GM18868 (cell line): ENCODE data around the gene PPP2R2D.
"Not testable (repeated sequence)": the region's sequence is repeated elsewhere in the genome, so short reads cannot be mapped to it uniquely, and the experiment has no call there.

Experiments used
- ATAC-seq: cut with Tn5 transposase; IDR thresholded peaks from one replicate; pipeline ENCODE4 v1.9.1; 2021; ENCODE audit warnings: mild to moderate bottlenecking, moderate library complexity; ENCODE audit not compliant: unreplicated experiment

PPP2R2D gene

GRCh38 chr10:131973160-131973951, 72.5 kb downstream of the PPP2R2D start:
- no peak for ATAC-seq

- ATAC-seq, result no peak
Observed at GRCh38 chr10:131974034-131974817, 73.4 kb downstream of the PPP2R2D start.

GRCh38 chr10:131975003-131975402, 74.2 kb downstream of the PPP2R2D start:
- no peak for ATAC-seq

GRCh38 chr10:131975796-131976195, 75.0 kb downstream of the PPP2R2D start:
- no peak for ATAC-seq

GRCh38 chr10:131977323-131978096, 76.7 kb downstream of the PPP2R2D start:
- ATAC-seq, result no peak

- no peak for ATAC-seq
Observed at GRCh38 chr10:131978366-131978765, 77.6 kb downstream of the PPP2R2D start.

GRCh38 chr10:131978851-131979250, 78.0 kb downstream of the PPP2R2D start:
- no peak for ATAC-seq

- no peak for ATAC-seq
Observed at GRCh38 chr10:131979336-131979735, 78.5 kb downstream of the PPP2R2D start.

GRCh38 chr10:131979821-131980270, 79.0 kb downstream of the PPP2R2D start:
- ATAC-seq, result no peak

- ATAC-seq, result no peak
Observed at GRCh38 chr10:131980321-131980720, 79.5 kb downstream of the PPP2R2D start.

- ATAC-seq, result no peak
Observed at GRCh38 chr10:131980761-131981428, 80.1 kb downstream of the PPP2R2D start.

- ATAC-seq, result peak; percentile 91
Observed at GRCh38 chr10:131981429-131982184, 80.8 kb downstream of the PPP2R2D start, which contains the start of gene BNIP3. Gene BNIP3, minus strand, starts transcription at chr10:131981923. Its CDS starts 117 bp downstream, at chr10:131981806.

- ATAC-seq, result peak; percentile 17
Observed at GRCh38 chr10:131982185-131982756, 81.5 kb downstream of the PPP2R2D start.

GRCh38 chr10:131982796-131983195, 82.0 kb downstream of the PPP2R2D start:
- no peak for ATAC-seq

- ATAC-seq, result no peak
Observed at GRCh38 chr10:131983780-131984179, 83.0 kb downstream of the PPP2R2D start.

- ATAC-seq, result not testable (repeated sequence)
Observed at GRCh38 chr10:131986851-131987250, 86.0 kb downstream of the PPP2R2D start.

- not testable (repeated sequence) for ATAC-seq
Observed at GRCh38 chr10:131987301-131987700, 86.5 kb downstream of the PPP2R2D start.

- not testable (repeated sequence) for ATAC-seq
Observed at GRCh38 chr10:131987786-131988185, 87.0 kb downstream of the PPP2R2D start.

- ATAC-seq, result no peak
Observed at GRCh38 chr10:131991726-131992125, 90.9 kb downstream of the PPP2R2D start.
